GM12892 (cell line): ENCODE measurements around the gene KLK14.

Experiments
- POLR2A ChIP-seq: IDR thresholded peaks from 2 replicates; pipeline ENCODE4 v1.6.1; 2011; ENCODE audit warnings: low read depth, low read length, control low read depth
- TAF1 ChIP-seq: IDR thresholded peaks from 2 replicates; pipeline ENCODE4 v1.6.1; 2011; ENCODE audit warnings: low read depth, mild to moderate bottlenecking, control low read depth, low read length, borderline replicate concordance

GRCh38 chr19:51107406-51108065 lies 24.8 kb upstream of the KLK14 start:
- TF ChIP-seq TAF1, result no peak; the same call in 1 of the 2 replicates
- no peak for TF ChIP-seq POLR2A
